Caco-2 (cell line): ENCODE data around the gene STAG1. TPM values are rescaled to one million over a fixed set of nuclear protein-coding genes. Genes with fewer than 3 reads are reported as not detected.
"Not testable (repeated sequence)": the region's sequence is repeated elsewhere in the genome, so short reads cannot be mapped to it uniquely, and the experiment has no call there.

Experiments
- BruUV-seq: library from RNA; stranded (reverse); fragments of 400-500 nt; replicated peaks from 2 replicates; lab custom pipeline; 2021; lab: Mats Ljungman, UMichigan
- CTCF ChIA-PET: fragments of 300-600 bp; sonication (Branson Sonifier 250); formaldehyde crosslinking; loops from one replicate; lab custom pipeline; 2022; ENCODE audit warnings: antibody characterized with exemption; lab: Charles Lee
- POLR2A ChIA-PET: fragments of 300-600 bp; sonication (Branson Sonifier 250); formaldehyde crosslinking; loops from one replicate; lab custom pipeline; 2022; ENCODE audit warnings: antibody characterized with exemption; lab: Charles Lee
- DNase-seq, 2 experiments: peaks; one replicate each; pipeline versions ENCODE4 v3.0.0 to v3.0.0-alpha.2; 2020 to 2022
- H3K27me3 ChIP-seq: replicated peaks from 2 replicates; pipeline ENCODE4 v1.6.0; 2011; ENCODE audit warnings: low read length; ENCODE audit not compliant: control insufficient read depth, insufficient read depth
- H3K36me3 ChIP-seq: 2 replicates; pipeline ENCODE4 v1.5.1; 2011; ENCODE audit warnings: low read length; ENCODE audit not compliant: control insufficient read depth, insufficient read depth
- H3K4me1 ChIP-seq: fragments of 250-450 bp; sonication (Bioruptor Pico); 2 replicates; pipeline ENCODE4 v1.5.1; 2020; ENCODE audit warnings: mild to moderate bottlenecking
- H3K4me3 ChIP-seq: 2 replicates; pipeline ENCODE4 v1.5.1; 2011; ENCODE audit warnings: low read depth, mild to moderate bottlenecking, control low read depth, low read length
- H3K9me3 ChIP-seq: fragments of 250-450 bp; sonication (Bioruptor Pico); 2 replicates; pipeline ENCODE4 v1.5.1; 2020; ENCODE audit warnings: mild to moderate bottlenecking, moderate library complexity
- H3K27ac Mint-ChIP-seq: one replicate; pipeline ENCODE4 v1.8.0; 2022; ENCODE audit warnings: mixed read lengths; ENCODE audit not compliant: unreplicated experiment
- H3K27me3 Mint-ChIP-seq: one replicate; pipeline ENCODE4 v1.8.0; 2022; ENCODE audit warnings: mixed read lengths; ENCODE audit not compliant: insufficient read depth, unreplicated experiment
- H3K36me3 Mint-ChIP-seq: one replicate; pipeline ENCODE4 v1.8.0; 2022; ENCODE audit warnings: mild to moderate bottlenecking, mixed read lengths; ENCODE audit not compliant: insufficient read depth, unreplicated experiment
- H3K4me1 Mint-ChIP-seq: one replicate; pipeline ENCODE4 v1.8.0; 2022; ENCODE audit warnings: low read depth, mixed read lengths; ENCODE audit not compliant: unreplicated experiment
- H3K4me3 Mint-ChIP-seq: one replicate; pipeline ENCODE4 v1.8.0; 2022; ENCODE audit warnings: mild to moderate bottlenecking, moderate library complexity, mixed read lengths; ENCODE audit not compliant: unreplicated experiment
- H3K9me3 Mint-ChIP-seq: one replicate; pipeline ENCODE4 v1.8.0; 2022; ENCODE audit warnings: mixed read lengths; ENCODE audit not compliant: unreplicated experiment
- intact Hi-C: fragments of 100-400 bp; cut with micrococcal nuclease; formaldehyde crosslinking; loops from one replicate; pipeline ENCODE4 v1.10.0; 2022; ENCODE audit not compliant: unreplicated experiment
- total RNA-seq: library from RNA; stranded (reverse); gene quantifications from 2 replicates; pipeline ENCODE4 v1.2.3, GENCODE V29; 2022
- TF ChIP-seq, protein P1 (sequence below), 2 experiments: fragments of 200-600 bp in 1 of 2; IDR thresholded peaks; 1 replicate in 1 of 2; 2 replicates in 1 of 2; pipeline versions ENCODE4 v1.5.1 to v1.8.0; 2011 to 2022; ENCODE audit warnings: antibody characterized with exemption in 1 of 2, control low read depth in 1 of 2, inconsistent platforms in 1 of 2, low read depth in 1 of 2, low read length in 1 of 2, mild to moderate bottlenecking in 1 of 2, moderate library complexity in 1 of 2; ENCODE audit not compliant: insufficient read depth in 1 of 2, severe bottlenecking in 1 of 2, unreplicated experiment in 1 of 2

STAG1 gene
- total RNA-seq, 1 experiment from 2014 or later, result 37.5 TPM

DNA sequence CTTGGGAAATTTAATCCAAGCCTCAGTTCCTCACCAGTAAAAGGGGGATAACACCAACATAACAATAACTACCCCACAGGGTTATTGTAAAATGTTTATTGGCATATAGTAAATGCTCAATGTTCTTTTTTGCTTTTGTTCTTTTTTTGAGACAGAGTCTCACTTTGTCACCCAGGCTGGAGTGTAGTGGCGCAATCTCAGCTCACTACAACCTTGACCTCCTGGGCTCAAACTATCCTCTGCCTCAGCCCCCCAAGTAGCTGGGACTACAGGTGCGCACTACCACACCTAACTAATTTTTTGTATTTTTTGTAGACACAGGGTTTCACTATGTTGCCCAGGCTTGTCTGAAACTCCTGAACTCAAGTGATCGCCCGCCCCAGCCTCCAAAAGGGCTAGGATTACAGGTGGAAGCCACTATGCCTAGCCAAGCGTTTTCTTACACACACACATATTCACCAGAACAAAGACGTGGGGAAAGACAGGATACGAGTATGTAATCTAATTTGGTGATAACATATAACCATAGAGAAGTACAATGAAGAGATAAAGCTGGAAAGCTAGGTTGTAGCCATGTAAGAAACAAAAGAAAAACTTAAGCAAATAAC is 11.7 kb downstream of the STAG1 start:
- no peaks in the 10 kb centered on the region for H3K36me3 ChIP-seq
- Mint-ChIP-seq H3K4me3 (no peak overlapping the region), H3K9me3 (no peaks in the 10 kb centered on the region), H3K4me1 (peaks cover 6% of the 10 kb centered on the region), H3K27me3 (no peaks in the 10 kb centered on the region), H3K27ac (no peak overlapping the region), H3K36me3 (peaks cover 6% of the 10 kb centered on the region)
- no TSS peak for BruUV-seq
- intact Hi-C loops, result no loop called here
- no peaks in the 10 kb centered on the region for H3K4me1 ChIP-seq
- TF ChIP-seq, protein P1, sequence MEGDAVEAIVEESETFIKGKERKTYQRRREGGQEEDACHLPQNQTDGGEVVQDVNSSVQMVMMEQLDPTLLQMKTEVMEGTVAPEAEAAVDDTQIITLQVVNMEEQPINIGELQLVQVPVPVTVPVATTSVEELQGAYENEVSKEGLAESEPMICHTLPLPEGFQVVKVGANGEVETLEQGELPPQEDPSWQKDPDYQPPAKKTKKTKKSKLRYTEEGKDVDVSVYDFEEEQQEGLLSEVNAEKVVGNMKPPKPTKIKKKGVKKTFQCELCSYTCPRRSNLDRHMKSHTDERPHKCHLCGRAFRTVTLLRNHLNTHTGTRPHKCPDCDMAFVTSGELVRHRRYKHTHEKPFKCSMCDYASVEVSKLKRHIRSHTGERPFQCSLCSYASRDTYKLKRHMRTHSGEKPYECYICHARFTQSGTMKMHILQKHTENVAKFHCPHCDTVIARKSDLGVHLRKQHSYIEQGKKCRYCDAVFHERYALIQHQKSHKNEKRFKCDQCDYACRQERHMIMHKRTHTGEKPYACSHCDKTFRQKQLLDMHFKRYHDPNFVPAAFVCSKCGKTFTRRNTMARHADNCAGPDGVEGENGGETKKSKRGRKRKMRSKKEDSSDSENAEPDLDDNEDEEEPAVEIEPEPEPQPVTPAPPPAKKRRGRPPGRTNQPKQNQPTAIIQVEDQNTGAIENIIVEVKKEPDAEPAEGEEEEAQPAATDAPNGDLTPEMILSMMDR (IDR thresholded peaks at IDR 0.05; ENCODE audit: insufficient read depth in 1 of 2, low read depth in 1 of 2, low read length in 1 of 2, severe bottlenecking in 1 of 2, unreplicated experiment in 1 of 2), result no peak
- no peak overlapping the region for H3K4me3 ChIP-seq
- ChIA-PET POLR2A (no interaction called here), CTCF (no interaction called here)
- H3K9me3 ChIP-seq, result no peaks in the 10 kb centered on the region
- DNase-seq, result no peak
- H3K27me3 ChIP-seq, result no peaks in the 10 kb centered on the region

DNA sequence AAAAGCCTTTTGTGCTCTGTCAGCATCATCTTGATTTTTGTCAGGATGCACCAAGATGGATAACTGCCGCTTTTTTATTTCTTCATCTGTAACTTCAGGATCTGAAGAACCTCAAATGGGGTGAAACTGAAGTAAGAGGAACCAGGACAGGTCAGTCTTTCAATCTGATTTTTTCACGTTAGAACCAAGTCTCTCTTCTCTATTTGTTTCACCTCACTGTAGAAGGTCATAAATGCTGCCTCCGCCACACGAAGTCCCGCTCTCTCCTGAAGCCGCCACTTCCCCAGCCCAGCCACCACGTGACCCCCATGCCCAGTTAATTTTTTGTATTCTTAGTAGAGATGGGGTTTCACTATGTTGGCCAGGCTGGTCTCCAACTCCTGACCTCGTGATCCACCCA is 15.2 kb downstream of the STAG1 start:
- BruUV-seq, H3K27me3 Mint-ChIP-seq, CTCF ChIA-PET, DNase-seq, H3K4me1 ChIP-seq, H3K9me3 Mint-ChIP-seq, H3K4me3 ChIP-seq, H3K4me3 Mint-ChIP-seq, H3K27me3 ChIP-seq, H3K27ac Mint-ChIP-seq, H3K36me3 ChIP-seq, intact Hi-C loops, POLR2A ChIA-PET, H3K9me3 ChIP-seq: not testable (repeated sequence)
- Mint-ChIP-seq H3K36me3 (peaks cover 14% of the 10 kb centered on the region), H3K4me1 (peaks cover 13% of the 10 kb centered on the region)

DNA sequence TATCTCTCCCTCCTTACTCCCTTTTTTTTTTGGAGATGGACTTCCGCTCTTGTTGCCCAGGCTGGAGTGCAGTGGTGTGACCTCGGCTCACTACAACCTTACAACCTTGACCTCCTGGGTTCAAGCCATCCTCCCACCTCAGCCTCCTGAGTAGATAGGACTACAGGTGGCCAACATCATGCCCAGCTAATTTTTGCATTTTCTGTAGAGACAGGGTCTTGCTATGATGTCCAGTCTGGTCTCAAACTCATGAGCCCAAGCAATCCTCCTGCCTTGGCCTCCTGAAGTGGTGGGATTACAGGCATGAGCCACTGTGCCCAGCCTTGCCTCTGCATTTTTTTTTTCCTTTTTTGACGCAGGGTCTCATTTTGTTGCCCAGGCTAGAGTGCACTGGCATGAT is 17.1 kb downstream of the STAG1 start:
- ChIA-PET POLR2A (no interaction called here), CTCF (no interaction called here)
- H3K4me3 ChIP-seq, result no peak overlapping the region
- H3K9me3 ChIP-seq, result no peaks in the 10 kb centered on the region
- Mint-ChIP-seq H3K4me3 (no peak overlapping the region), H3K27ac (no peak overlapping the region), H3K4me1 (peaks cover 14% of the 10 kb centered on the region), H3K36me3 (peaks cover 14% of the 10 kb centered on the region), H3K27me3 (no peaks in the 10 kb centered on the region), H3K9me3 (no peaks in the 10 kb centered on the region)
- H3K27me3 ChIP-seq, result no peaks in the 10 kb centered on the region
- intact Hi-C loops, result no loop called here
- H3K4me1 ChIP-seq, result peaks cover 12% of the 10 kb centered on the region
- H3K36me3 ChIP-seq, result no peaks in the 10 kb centered on the region; the same call in 1 of the 2 replicates
- BruUV-seq, result no TSS peak
- no peak for DNase-seq
- TF ChIP-seq, protein P1 (IDR thresholded peaks at IDR 0.05; ENCODE audit: insufficient read depth in 1 of 2, low read depth in 1 of 2, low read length in 1 of 2, severe bottlenecking in 1 of 2, unreplicated experiment in 1 of 2), result no peak
